Stimulated activated CD8-positive, alpha-beta memory T cell treated with anti-CD3 and anti-CD28 coated beads, Interleukin-15, amount 100 ng/mL, for 1 hour (primary cell): Measurements from ENCODE around the gene GALNT2.

Experiments used
- DNase-seq: peaks from one replicate; pipeline ENCODE4 v3.0.0-alpha.2; 2020; ENCODE audit warnings: low read depth

The GALNT2 gene

GRCh38 chr1:230050973-230051735, 15.9 kb upstream of the GALNT2 start:
- no peak for DNase-seq

GRCh38 chr1:230052018-230052417, 15.0 kb upstream of the GALNT2 start:
- DNase-seq = no peak

DNA sequence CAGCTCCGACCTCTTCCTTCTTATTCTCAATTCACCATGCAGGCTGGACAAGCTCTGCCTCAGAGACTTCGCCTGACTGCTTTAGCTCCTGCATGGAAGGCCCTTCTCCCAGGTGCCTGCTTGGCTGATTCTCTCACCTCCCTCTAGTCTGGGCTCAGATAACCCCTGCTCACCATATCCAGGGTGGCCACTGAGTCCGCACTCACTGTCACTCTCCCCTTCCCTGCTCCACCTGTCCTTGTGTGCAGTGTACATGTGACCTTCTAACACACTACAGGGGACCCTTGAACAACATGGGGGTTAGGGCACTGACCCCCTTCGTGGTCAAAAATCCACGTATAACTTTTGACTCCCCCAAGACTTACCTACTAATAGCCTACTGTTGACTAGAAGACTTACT, 14.4 kb upstream of the GALNT2 start:
- DNase-seq = no peak

DNA sequence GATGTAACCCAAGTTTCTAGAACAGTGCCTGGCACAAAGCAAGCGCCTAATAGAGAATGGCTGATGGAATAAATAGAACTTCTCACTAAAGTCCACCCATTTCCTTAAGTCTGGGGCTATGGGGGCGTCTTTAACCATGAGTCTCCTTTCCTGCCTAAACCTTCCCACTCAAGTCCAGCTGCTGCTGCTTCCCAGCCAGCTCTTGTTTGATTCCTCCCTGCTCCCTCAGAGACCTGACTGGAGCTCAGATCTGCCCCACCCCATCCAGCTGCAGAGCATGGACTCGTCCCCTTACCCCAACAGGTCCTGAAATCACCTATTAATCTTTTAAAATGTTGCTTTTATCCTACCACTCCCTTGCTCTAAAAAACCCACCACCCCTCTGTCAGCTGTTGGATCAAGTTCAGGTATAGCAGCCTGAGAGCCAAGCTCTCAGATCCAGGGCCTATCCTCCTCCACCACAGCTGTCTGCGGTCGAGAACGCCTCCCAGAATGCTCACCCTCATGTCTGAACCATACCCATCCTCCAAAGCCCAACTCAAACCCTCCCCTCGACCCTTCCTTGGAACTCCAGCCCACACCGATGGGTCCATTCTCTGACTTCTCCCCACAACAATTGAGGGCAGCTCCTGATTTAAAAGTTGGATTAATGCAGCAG, 12.8 kb upstream of the GALNT2 start:
- DNase-seq = no peak

DNA sequence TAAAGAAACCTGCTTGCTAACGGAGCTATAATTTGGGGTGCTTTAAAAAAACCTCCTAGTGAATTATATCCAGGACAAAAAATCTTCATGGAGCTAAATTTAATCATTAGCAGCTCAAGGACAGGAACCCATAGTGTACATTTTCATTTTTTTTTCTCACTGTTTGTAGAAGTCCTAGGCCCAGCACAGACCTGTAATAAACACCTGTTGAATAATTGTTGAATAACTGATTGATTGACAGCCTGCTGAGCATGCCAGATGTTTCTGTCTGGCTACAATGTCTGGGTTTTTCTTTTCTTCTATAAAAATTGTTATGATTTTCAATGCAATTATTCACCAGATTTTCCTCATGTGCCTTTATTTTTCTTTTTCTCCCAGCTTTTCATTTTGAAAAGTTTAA, 10.9 kb upstream of the GALNT2 start:
- no peak for DNase-seq

DNA sequence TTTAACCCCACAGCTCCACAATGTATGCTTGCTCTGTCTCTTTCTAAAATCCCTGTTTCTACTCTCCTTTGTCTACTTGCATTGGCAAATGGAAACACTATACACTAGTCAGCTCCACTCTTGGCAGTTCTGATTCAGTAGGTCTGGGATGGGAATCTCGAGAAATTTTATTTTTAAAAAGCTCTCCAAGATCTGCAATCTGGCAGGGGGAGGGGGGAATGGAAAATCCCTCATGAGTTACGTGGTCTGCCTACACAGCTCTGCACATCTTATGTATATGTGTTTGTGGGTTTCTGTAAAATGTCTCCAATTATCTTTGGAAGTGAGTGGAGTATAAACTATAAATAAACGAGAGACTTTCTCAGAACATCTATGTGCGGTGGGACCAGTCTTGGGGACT, 9.9 kb upstream of the GALNT2 start:
- DNase-seq = no peak

DNA sequence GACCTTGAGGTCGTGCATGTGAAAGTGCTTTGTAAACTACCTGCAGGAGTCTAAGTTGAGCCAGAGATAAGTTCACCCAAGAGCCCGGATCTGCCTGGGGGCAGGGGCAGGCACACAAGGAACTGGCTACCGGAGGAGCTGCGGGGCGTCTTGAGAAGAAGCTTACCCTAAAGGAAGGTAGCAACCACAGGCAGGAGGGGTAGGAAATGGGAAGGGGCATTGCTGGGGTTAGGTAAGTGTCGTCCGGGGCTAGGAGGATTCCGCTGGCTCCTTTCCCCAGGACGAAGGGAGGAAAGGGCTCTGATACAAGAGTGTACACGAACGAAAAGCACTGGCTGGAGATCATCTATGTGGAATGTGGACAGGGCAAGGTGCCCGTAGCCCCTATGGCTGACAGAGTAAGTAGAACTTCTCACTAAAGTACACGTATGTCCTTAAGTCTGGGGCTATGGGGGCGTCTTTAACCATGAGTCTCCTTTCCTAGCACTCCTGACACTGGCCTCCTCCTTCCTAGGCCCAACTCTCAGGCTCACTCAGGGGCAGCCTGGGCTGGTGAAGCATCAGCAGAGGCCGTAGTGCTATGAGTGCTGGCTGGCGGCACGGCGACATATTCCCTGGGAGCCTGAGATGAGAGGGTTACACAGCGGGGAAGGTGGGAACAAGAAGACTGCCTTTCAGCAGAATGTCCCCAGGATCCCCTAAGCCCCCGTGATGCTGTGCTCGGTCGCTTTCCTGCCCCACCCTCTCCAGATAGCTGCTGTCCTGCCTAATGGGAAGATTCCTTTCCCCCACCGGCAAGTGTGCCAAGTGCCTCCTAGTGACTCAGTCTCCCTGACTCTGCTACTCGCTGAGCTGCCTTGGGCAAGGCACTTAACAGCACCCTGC, 9.1 kb upstream of the GALNT2 start:
- DNase-seq = no peak

DNA sequence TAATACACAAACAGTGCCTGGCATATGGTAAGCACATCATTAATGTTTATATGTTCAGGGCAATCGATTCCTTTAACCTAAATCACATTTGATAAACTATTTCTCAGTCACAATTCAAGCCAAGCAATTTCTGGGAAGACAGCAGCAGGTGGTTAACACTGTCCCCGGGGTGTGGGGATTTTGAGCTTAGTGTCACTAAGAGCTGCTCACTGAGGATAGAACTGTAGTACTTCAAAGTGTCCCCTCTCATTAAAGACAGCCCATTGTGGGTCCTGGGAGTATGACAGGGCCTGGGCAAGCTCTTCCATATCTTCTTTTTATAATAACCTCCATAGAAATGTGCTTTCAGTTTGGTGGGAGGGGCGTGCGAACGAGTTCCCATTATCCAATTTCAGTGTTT, 8.4 kb upstream of the GALNT2 start:
- DNase-seq = no peak

DNA sequence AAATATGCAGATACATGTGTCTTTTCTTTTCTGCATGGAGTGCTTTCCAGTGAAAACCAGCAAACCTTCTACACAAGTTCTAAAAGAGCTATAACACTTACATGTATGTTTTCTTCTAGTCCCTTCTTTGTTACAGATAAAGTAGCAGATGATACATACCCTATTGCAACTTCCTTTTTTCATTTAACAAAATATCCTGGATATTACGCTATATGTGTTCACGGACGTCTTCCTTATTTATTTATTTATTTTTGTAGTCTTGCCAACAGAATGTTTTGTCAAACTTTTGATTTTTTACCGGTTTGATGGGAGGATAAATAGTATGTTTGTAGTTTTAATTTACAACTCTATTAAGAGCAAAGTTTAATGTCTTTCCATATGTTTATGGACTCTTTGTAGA, 5.2 kb upstream of the GALNT2 start:
- DNase-seq = no peak

- DNase-seq = no peak
Observed at GRCh38 chr1:230062521-230062920, 4.5 kb upstream of the GALNT2 start.

DNA sequence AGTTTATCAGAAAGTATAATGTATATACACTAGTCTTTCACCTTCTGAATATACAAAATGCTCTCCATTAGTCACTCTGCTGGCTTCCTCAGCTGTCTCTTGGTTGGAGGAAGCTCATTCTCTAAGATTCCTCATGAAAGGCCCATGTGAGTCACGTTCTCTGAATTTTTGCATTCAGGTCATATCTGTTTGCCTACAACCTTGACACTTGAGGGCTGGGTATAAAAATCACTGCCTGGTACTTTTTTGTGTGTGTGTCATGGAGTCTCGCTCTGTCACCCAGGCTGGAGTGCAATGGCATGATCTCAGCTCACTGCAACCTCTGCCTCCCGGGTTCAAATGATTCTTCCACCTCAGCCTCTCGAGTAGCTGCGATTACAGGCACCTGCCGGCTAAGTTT, 2.8 kb upstream of the GALNT2 start:
- DNase-seq = no peak

DNA sequence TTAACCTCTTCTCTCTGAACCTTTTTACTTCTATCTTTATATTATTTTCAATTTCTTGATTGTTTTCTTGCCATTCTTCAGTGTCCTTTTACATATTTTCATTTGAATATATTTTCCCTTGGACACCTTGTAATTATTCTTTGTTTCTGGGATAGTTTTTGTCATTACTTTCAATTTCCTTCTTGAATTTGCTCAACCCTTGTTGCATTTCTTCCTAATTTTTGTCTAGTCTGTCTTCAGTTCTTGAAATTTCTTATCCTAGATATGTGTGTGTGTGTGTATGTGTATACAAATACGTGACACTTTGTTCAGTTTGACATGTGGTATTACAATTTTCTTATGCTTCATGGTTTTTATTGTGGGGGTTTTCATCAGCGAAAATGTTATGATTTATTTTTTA, 1.9 kb upstream of the GALNT2 start:
- DNase-seq = no peak

- DNase-seq = no peak
Observed at GRCh38 chr1:230065571-230065970, 1.5 kb upstream of the GALNT2 start.

DNA sequence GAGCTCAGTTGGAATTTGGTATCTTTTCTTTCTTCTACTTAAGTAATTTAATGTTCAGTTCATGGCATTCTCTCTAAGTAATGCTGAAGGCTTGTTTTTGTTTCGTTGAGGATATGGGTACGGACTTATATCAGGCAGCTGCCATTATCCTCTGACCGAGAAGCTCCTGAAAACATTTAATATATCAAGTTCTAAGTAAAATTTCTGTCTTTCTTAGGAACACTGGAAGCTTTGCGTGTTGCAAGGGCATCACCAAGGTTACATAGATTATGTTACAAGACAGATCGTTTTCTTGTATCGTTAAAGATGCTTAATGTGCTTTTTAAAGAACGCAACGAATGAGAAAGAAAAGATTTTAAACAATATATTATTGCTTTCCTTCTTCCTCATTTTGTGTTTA, 1.0 kb upstream of the GALNT2 start:
- DNase-seq = no peak

GRCh38 chr1:230067419-230067870, 407 bp downstream of the GALNT2 start:
- DNase-seq = no peak

DNA sequence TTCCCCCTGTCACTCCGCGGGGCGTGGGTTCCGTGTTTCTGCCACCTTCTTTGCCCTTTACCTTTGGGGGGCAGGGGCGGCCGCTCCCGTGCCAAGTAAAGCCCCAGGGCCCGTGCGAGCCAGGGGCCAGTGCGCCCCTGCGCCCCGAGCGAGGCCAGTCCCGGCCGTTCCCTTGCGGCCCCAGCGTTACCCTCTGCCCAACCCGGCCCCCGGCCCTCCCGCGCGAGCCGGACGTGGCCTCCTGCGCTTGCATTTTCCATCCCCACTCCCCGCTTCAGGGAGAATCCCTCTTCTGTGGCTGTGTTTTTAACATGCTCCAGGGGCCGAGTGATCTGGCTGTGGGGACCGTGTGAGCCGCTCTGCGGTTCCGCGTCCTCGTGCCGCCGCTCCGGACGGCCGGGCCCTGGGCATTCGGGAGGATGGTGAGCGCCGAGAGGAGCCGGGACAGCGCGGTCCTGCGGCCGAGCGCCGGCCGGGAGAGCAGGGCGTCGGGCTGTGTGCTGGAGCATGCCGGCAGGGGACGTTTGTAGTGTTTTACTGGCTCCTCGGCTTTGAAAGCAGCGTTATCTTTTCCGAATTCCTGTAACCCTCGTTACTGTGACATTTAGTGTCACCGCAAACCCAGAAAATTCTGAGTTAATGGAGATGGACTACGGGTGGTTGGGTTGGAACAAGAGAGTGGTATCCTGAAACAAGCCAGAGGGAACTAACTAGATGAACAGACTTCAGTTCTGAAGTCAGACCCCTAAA, 1.0 kb downstream of the GALNT2 start:
- no peak for DNase-seq

DNA sequence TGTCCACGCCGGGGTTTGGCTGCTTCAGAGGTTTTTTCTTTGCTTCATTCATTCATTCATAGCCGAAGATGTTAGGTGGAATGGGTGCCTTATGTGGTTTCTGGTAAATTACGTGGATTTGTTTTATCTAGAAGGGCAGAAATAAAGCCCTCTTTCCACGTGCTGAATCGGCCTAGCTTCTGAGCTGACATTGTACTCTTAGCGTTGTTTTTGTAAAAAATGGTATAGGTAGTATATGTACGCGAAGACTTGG, 1.5 kb downstream of the GALNT2 start:
- no peak for DNase-seq

DNA sequence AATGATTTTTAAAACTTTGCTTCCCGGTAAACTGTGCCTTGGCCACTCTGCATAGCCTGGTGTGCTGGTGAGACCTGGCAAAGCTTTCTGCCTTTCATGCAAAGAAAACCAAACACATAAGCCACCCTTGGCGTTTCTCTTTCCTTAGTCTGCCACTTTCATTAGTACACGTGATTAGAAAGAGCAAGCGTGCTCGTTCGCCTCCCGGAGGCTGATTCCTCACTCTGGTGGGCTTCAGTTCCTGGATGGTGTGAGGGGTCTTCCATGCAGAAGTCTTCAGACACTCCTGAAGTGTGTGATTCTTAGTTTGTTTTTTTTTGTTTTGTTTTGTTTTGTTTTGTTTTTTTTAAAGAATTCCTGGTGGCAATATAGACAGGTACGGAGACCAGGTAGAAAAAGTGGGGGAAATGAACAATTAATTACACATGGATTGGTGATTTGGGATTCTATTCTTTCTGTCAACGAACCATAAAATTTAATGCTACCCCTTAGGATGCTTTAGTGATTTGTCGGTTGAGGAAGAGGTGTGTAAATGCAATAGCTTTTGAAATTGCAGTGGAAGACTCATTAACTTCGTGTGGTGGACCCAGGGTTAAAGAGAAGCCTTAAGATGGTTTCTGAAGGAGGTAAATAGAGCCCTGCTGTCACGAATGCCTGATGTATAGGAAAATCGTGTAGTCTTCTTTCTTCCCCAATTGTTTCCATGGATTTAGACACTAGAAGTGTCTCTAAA, 2.1 kb downstream of the GALNT2 start:
- DNase-seq = no peak

DNA sequence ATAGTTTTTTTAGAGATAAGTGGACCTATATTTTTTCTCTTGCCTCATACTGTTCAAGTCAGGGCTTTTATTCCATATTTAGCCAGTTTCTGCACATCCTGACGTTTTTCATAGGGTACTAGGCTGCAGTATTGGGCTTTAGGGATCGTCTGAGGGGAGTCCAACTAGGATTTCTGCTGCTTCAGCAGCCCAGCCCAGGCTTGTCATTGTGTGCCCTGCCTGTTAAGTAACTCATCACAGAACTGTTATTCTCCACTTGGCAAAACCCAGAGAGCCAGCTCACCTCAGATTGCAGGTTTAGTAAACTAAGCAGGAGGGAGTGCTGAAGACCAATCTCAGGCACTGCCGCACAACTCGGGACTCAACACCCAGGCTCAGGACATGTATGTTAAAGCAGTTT, 2.8 kb downstream of the GALNT2 start:
- DNase-seq = no peak

- no peak for DNase-seq
Observed at GRCh38 chr1:230070321-230071208, 3.5 kb downstream of the GALNT2 start.

DNA sequence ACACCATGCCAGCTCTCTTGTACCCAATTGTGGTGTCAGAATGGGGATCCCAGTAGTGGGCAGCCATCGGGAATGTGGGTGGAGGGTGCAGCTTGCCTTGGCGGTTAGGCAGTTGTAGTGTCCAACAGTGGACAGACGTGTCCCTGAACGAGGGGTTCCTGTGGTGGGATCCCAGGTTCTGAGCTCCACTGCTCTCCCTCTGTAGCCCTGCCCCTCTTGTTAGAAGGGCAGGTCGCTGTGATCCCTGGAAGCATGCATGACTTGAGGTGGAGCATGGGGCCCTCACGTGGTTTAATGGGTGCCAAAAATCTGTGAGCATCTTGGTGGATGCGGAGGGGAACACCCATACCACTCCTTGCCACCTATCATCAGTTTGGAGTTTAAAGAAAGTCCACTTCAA, 4.3 kb downstream of the GALNT2 start:
- no peak for DNase-seq
